ENCODE results near the gene EXOC4. TPM values are rescaled to one million over a fixed set of nuclear protein-coding genes. Genes with fewer than 3 reads are reported as not detected.

EXOC4 gene
- total RNA-seq, 1 donor from 2014 or later, result 145 TPM

- Mint-ChIP-seq H3K4me1 (ENCODE audit: low read depth) (peaks cover 2% of the 10 kb centered on the region), H3K4me3 (ENCODE audit: low read depth) (no peak overlapping the region), H3K27me3 (no peaks in the 10 kb centered on the region), H3K27ac (no peak overlapping the region), H3K9me3 (ENCODE audit: low read depth) (no peaks in the 10 kb centered on the region), H3K36me3 (ENCODE audit: insufficient read depth) (peaks cover 8% of the 10 kb centered on the region)
- no peak for DNase-seq (ENCODE audit: low spot score, unreplicated experiment)
- no peak for TF ChIP-seq CTCF (IDR thresholded peaks at IDR 0.05; ENCODE audit: unreplicated experiment)
These were observed 684.9 kb downstream of the EXOC4 start for GRCh38 chr7:133937786-133938185.

- no peak overlapping the region for H3K27ac Mint-ChIP-seq
- H3K4me1 Mint-ChIP-seq (ENCODE audit: low read depth), result no peaks in the 10 kb centered on the region
- DNase-seq (ENCODE audit: low spot score, unreplicated experiment), result no peak
- peaks cover 8% of the 10 kb centered on the region for H3K36me3 Mint-ChIP-seq (ENCODE audit: insufficient read depth)
- H3K9me3 Mint-ChIP-seq (ENCODE audit: low read depth), result no peaks in the 10 kb centered on the region
- no peaks in the 10 kb centered on the region for H3K27me3 Mint-ChIP-seq
- TF ChIP-seq CTCF (IDR thresholded peaks at IDR 0.05; ENCODE audit: unreplicated experiment), result no peak
- no peak overlapping the region for H3K4me3 Mint-ChIP-seq (ENCODE audit: low read depth)
These were observed 687.5 kb downstream of the EXOC4 start for GRCh38 chr7:133940368-133940767.

- H3K27ac Mint-ChIP-seq, result no peak overlapping the region
- H3K4me1 Mint-ChIP-seq (ENCODE audit: low read depth), result no peaks in the 10 kb centered on the region
- no peak for DNase-seq (ENCODE audit: low spot score, unreplicated experiment)
- no peak for TF ChIP-seq CTCF (IDR thresholded peaks at IDR 0.05; ENCODE audit: unreplicated experiment)
- H3K9me3 Mint-ChIP-seq (ENCODE audit: low read depth), result peaks cover 4% of the 10 kb centered on the region
- H3K27me3 Mint-ChIP-seq, result no peaks in the 10 kb centered on the region
- no peak overlapping the region for H3K4me3 Mint-ChIP-seq (ENCODE audit: low read depth)
- peaks cover 13% of the 10 kb centered on the region for H3K36me3 Mint-ChIP-seq (ENCODE audit: insufficient read depth)
These were observed 688.6 kb downstream of the EXOC4 start for GRCh38 chr7:133941496-133941895.

GRCh38 chr7:133945497-133945896 is 692.6 kb downstream of the EXOC4 start:
- H3K4me1 Mint-ChIP-seq (ENCODE audit: low read depth), result peaks cover 6% of the 10 kb centered on the region
- TF ChIP-seq CTCF (IDR thresholded peaks at IDR 0.05; ENCODE audit: unreplicated experiment), result no peak
- H3K27ac Mint-ChIP-seq, result no peak overlapping the region
- H3K27me3 Mint-ChIP-seq, result no peaks in the 10 kb centered on the region
- peaks cover 8% of the 10 kb centered on the region for H3K36me3 Mint-ChIP-seq (ENCODE audit: insufficient read depth)
- no peak overlapping the region for H3K4me3 Mint-ChIP-seq (ENCODE audit: low read depth)
- peaks cover 4% of the 10 kb centered on the region for H3K9me3 Mint-ChIP-seq (ENCODE audit: low read depth)
- DNase-seq (ENCODE audit: low spot score, unreplicated experiment), result no peak

- Mint-ChIP-seq H3K9me3 (ENCODE audit: low read depth) (peaks cover 8% of the 10 kb centered on the region), H3K27ac (no peak overlapping the region), H3K4me3 (ENCODE audit: low read depth) (no peak overlapping the region), H3K27me3 (no peaks in the 10 kb centered on the region), H3K4me1 (ENCODE audit: low read depth) (peaks cover 6% of the 10 kb centered on the region), H3K36me3 (ENCODE audit: insufficient read depth) (peaks cover 16% of the 10 kb centered on the region)
- DNase-seq (ENCODE audit: low spot score, unreplicated experiment), result no peak
- no peak for TF ChIP-seq CTCF (IDR thresholded peaks at IDR 0.05; ENCODE audit: unreplicated experiment)
These were observed 694.8 kb downstream of the EXOC4 start for GRCh38 chr7:133947458-133948254.

Measured in progenitor cell of endocrine pancreas (in vitro differentiated cells).